ENCODE results near the gene CLNK.

DNA sequence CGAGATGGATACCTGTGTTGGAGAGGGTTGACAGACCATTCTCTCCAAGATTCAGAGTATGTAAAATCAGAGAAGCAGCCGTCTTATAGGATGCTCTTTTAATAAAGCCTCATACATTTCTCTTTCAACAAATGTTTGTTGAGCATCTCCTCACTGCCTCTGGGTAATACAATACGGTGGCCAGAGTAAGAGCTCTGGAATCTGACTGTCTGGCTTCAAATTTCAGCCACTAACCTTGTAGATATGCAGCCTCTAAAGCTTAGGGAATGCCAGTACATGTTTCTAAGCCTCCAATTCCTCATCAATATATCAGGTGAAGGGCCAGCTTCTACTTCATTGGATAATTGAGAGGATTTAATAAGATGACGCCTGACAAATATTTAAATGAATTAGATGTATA, 61.3 kb downstream of the CLNK start:
- TF ChIP-seq POLR2A (IDR thresholded peaks at IDR 0.05), result no peak
- TF ChIP-seq, protein P1, sequence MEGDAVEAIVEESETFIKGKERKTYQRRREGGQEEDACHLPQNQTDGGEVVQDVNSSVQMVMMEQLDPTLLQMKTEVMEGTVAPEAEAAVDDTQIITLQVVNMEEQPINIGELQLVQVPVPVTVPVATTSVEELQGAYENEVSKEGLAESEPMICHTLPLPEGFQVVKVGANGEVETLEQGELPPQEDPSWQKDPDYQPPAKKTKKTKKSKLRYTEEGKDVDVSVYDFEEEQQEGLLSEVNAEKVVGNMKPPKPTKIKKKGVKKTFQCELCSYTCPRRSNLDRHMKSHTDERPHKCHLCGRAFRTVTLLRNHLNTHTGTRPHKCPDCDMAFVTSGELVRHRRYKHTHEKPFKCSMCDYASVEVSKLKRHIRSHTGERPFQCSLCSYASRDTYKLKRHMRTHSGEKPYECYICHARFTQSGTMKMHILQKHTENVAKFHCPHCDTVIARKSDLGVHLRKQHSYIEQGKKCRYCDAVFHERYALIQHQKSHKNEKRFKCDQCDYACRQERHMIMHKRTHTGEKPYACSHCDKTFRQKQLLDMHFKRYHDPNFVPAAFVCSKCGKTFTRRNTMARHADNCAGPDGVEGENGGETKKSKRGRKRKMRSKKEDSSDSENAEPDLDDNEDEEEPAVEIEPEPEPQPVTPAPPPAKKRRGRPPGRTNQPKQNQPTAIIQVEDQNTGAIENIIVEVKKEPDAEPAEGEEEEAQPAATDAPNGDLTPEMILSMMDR (IDR thresholded peaks at IDR 0.05), result no peak
- no peak for TF ChIP-seq POLR2AphosphoS5 (IDR thresholded peaks at IDR 0.05)
